ENCODE measurements around the gene GPR132.
A peak's percentile ranks its signal among the peaks of the same experiment; 100 is the strongest.
"Not testable (repeated sequence)": the region's sequence is repeated elsewhere in the genome, so short reads cannot be mapped to it uniquely, and the experiment has no call there.

The GPR132 gene

DNA sequence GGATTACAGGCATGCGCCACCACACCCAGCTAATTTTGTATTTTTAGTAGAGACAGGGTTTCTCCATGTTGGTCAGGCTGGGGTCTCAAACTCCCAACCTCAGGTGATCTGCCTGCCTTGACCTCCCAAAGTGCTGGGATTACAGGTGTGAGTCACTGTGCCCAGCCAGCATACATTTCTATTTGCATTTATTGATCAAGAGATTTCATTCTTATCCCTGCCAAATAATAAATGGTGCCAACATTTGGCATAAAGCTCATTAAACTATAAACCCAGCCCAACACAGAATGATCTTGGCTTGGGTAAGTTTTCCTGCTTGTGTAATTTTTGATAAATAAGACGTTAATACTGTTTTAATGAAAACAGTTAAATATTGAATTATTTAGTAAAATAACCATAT, 29.6 kb downstream of the GPR132 start:
- not testable (repeated sequence) for DNase-seq

DNA sequence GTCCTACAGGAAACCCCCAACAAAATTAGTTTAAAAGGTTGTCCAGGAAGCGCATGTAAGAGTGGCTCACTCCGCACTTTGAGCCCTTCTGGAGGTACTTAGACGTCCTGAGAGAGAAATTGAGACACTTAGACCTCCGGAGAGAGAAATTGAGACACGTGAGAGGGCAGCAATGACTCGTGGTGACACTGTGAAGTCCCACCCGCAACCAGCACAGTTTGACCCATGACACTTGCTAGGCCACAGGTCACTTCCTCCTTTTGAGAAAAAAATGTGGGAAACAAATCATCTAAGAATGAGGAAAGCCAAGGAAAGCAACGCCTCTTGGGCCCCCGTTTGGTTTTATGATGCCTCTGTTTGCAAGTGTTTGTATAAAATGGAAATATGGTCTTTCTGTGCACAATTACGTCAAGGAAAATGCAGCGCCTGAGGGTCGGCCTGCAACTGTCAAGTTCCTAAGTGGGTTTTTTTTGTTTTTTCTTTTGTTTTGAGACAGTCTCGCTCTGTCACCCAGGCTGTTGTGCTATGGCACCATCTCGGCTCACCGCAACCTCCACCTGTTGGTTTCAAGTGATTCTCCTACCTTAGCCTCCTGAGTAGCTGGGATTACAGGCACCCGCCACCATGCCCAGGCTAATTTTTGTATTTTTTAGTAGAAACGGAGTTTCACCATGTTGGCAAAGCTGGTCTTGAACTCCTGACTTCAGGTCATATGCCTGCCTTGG, 30.8 kb downstream of the GPR132 start:
- no peak for DNase-seq

GRCh38 chr14:105033412-105033900, 31.8 kb downstream of the GPR132 start:
- DNase-seq: not testable (repeated sequence)

GRCh38 chr14:105032451-105032901, 32.8 kb downstream of the GPR132 start:
- DNase-seq: not testable (repeated sequence)

DNA sequence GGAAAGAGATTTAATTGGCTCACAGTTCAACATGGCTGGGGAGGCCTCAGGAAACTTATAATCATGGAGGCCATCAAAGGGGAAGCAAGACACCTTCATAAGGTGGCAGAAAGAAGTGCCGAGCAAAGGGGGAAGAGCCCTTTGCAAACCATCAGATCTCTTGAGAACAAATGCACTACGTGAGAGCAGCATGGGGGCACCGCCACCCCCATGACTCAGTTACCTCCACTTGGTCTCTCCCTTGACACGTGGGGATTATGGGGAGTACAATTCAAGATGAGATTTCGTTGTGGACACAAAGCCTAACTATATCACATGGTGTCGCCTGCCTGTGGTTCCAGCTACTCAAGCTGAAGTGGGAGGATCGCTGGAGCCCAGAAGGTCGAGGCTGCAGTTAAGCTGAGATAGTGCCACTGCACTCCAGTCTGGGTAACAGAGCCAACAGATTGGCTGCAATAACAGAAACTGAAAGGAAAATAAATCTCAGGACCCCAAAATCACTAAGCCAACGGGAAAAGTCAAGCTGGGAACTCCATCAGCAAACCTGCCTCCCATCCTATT, 34.3 kb downstream of the GPR132 start:
- DNase-seq: no peak

DNA sequence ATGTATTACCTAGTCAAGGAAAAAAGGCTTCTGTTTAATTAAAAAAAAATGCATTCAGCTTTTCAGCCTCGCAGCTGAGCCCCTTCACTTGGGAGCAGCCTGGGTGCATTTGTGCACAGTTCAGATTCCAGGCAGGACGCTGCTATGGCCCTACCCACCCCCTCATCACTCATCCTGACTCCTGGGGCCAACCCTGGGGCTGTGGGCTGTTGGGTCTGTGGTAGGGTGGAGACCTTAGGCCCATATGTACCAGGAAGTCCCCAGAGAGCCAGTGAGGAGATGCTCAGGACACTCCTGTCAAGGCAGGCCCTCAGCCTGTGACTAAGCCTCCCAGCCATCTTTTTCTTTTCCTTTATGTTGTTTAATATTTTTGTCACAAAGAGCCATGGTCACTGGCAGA, 35.0 kb downstream of the GPR132 start:
- DNase-seq: no peak

DNA sequence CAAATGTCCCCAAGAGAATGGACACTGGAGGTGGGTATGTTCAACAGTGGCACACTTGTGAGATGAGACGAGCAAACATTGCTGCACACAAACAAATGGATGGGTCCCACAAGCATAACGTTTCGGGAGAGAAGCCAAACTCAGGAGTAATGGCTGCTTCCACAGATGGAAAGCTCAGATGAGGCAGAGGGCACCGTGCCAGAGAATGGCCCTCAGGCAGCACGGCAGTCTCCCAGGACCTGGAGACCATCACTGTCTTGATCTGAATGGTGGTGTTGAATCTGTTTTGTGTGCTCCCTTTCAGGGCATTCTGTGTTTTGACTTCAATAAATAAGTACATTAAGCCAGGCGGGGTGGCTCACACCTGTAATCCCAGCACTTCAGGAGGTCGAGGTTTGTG, 35.8 kb downstream of the GPR132 start:
- no peak for DNase-seq

- DNase-seq: no peak
Observed at GRCh38 chr14:105028251-105028927, 36.8 kb downstream of the GPR132 start.

DNA sequence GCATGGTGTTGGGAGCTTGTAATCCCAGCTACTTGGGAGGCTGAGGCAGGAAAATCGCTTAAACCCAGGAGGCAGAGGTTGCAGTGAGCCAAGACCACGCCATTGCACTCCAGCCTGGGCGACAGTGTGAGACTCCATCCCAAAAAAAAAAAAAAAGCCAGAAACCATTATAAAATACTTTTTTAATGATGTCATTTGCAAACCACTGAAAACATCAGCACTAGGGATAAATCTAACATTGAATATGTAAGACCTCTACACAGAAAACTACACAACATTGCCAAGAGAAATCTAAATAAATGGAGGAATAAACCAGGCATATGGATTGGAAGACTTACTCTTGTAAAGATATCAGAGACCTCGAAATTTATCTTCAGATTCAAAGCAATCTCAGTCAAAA, 37.5 kb downstream of the GPR132 start:
- not testable (repeated sequence) for DNase-seq

GRCh38 chr14:105026802-105027563, 38.2 kb downstream of the GPR132 start:
- DNase-seq: peak; percentile 32

DNA sequence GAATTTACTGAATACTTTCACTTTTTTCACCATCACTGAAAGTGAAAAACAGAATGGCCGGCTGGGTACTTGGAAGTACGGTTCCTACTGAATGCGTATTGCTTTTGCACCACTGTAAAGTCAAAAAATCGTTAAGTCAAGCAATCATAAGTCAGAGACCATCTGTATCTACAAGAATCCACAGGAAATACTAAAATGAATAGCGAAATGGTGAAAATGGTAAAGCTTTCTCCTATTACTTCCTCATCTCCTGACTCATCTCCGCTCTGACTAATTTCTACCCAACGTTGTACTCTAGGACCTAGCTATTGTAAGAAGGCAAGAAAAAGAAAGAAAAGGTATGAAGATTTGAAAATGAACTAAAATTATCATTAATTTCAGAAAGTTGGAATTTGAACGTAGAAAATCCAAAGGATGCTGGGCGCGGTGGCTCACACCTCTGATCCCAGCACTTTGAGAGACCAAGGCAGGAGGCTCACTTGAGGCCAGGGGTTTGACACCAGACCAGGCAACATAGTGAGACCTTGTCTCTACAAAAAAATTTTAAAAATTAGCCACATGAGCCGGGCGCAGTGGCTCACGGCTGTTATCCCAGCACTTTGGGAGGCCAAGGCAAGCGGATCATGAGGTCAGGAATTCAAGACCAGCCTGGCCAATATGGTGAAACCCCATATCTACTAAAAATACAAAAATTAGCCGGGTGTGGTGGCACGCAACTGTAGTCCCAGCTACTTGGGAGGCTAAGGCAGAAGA, 39.0 kb downstream of the GPR132 start:
- DNase-seq: peak; percentile 90

DNA sequence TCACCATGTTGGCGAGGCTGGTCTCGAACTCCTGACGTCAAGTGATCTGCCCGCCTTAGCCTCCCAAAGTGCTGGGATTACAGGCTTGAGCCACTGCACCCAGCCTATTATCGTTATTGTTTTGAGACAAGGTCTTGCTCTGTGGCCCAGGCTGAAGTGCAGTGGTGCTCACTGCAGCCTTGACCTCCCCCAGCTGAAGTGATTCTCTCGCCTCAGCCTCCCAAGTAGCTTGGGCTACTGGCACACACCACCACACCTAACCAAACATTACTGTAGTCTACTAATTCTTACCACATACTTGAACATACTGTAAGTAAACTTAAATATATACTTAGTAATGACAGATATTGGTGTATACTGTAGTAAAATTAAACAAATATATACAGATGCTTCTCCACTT, 39.8 kb downstream of the GPR132 start:
- no peak for DNase-seq

DNA sequence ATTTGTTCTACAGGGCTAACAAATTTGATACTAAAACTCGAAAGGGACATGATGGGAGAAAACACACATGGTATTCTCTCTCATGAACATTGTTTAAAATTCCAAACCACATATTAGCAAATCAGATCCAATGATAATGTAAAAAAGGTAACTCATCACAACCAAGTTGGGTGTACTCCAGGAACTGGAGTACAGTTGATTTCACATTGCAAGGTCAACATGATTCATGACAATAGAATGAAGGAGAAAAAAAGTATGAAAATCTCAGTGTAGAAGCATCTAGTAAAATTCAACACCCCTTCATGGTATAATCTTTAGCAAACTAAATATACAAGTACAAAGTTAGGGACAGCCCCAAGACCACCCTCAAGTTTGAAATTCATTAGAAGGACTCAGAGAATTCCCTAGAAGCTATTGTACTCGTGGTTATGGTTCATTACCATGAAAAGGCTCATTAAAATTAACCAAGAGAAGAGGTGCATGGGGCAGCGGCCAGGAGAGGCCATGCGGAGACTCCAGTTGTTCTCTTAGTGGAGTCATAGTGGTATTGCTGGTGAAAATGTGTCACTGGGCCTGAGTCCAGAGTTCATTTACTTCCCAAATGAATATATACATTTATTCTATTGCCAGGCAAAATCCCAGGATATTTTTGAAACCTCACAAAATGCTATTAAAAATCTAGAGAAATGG, 41.3 kb downstream of the GPR132 start:
- DNase-seq: no peak

DNA sequence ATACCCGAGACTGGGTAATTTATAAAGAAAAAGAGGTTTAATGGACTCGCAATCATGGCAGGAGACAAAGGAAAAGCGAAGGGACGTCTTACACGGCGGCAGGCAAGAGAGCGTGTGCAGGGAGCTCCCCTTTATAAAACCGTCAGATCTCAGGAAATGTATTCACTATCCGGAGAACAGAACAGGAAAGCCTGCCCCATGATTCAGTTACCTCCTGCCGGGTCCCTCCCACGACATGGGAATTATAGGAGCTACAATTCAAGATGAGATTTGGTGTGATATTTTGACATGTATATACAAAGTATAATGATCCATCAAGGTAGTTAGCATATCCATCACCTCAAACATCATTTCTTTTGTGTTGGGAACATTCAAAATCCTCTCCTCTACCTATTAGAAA, 42.1 kb downstream of the GPR132 start:
- no peak for DNase-seq

DNA sequence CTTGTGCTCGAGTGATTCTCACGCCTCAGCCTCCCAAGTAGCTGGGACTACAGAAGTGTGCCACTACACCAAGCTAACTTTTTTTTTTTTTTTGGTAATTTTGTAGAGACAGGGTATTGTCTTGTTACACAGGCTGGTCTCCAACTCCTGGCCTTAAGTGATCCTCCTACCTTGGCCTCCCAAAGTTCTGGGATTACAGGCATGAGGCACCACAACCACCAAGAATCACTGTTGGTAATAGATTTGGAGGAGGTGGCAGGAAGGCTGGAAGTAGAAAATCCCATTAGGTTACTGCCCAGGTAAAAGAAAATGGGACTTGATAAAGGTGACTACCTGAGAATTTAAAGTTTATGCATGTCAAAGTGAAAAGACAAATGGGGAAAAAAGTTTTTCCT, 43.0 kb downstream of the GPR132 start:
- DNase-seq: no peak

DNA sequence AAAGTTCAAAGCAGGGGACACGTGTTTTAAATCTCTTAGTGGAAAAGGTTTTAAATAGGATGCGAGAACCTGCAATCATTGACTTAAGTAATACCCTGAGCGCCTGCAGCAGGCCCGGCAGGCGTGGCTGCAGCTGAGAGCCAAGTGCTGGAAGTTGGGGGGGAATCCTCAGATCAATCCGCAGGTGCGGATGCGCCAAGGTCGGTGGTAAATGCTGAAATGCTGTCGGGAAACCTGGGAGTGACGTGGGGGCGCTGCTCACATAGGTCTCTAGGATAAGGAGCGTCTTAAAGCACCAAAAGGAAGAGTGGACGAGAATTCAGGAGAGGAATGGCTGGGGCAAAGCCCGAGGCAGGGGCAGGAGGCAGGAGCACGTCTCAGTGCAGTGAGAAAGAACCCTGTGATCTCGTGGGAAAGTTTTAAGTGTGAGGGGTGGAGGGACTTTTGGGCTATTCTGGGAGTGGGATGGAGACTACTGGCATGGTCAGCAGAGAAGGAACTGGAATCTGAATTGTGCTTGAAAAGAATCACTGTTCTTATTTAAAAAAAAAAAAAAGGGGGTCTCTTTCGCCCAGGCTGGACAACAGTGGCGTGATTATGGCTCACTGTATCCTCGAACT, 43.5 kb downstream of the GPR132 start:
- peak; percentile 58 for DNase-seq

GRCh38 chr14:105020815-105021655, 44.2 kb downstream of the GPR132 start, which contains the start of gene CDCA4:
Gene CDCA4 (minus strand): TSS chr14:105021083. CDS start chr14:105011929, 9,154 bp downstream.
- DNase-seq: peak; percentile 99

GRCh38 chr14:105019861-105020814, 45.1 kb downstream of the GPR132 start:
- peak; percentile 58 for DNase-seq

DNA sequence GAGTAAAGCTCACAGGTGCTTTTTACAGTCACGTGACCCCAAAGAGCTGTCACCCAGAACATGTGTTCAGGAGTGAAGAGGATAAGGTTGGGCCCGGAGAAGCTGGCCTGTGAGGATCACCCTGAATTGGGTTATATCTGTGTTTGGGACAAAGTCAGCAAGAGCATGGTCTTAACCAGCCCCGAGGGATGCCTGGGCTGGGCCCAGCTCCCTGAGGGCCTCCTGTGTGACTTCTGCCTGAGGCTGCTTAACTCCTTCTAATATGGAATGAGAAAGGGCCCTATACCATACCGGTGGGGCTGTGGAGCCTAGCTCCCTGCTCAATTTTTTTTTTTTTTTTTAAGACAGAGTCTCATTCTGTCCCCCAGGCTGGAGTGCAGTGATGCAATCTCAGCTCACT, 46.8 kb downstream of the GPR132 start:
- DNase-seq: no peak

Measured in activated CD4-positive, alpha-beta T cell treated with anti-CD3 and anti-CD28 coated beads, Interleukin-2, Interleukin-6, amounts not matched to agents 100 ng/mL and 50 ng/mL, durations not matched to agents 16 hours and 8 hours (primary cell).